Activated CD4-positive, alpha-beta T cell treated with anti-CD3 and anti-CD28 coated beads, Interleukin-2, Interleukin-6, amounts not matched to agents 100 ng/mL and 50 ng/mL, durations not matched to agents 16 hours and 8 hours (primary cell): ENCODE measurements around the gene NEK1.

Experiments
- DNase-seq: peaks from one replicate; pipeline ENCODE4 v3.0.0-alpha.2; 2020

Gene NEK1

GRCh38 chr4:169414913-169415312 is 197.5 kb downstream of the NEK1 start:
- DNase-seq, result no peak

DNA sequence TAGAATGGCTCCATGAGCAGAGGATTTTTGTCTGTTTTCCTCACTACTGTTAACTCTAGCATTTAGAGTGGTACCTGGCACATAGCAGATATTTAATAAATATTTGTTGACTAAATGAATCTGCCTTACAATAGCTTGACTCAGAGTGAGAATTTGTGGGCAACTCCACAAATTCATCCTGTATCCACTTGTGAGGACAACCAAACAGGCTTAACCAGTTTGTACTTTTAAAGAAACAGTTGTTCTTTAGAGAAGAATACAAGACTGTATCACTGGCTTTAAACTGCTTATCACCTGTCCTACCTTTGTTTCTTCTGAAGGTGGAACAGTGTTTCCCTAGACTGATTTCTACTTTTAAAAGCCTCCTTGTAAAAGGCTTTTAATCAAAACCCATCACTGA is 200.3 kb downstream of the NEK1 start:
- DNase-seq, result peak; percentile 27

DNA sequence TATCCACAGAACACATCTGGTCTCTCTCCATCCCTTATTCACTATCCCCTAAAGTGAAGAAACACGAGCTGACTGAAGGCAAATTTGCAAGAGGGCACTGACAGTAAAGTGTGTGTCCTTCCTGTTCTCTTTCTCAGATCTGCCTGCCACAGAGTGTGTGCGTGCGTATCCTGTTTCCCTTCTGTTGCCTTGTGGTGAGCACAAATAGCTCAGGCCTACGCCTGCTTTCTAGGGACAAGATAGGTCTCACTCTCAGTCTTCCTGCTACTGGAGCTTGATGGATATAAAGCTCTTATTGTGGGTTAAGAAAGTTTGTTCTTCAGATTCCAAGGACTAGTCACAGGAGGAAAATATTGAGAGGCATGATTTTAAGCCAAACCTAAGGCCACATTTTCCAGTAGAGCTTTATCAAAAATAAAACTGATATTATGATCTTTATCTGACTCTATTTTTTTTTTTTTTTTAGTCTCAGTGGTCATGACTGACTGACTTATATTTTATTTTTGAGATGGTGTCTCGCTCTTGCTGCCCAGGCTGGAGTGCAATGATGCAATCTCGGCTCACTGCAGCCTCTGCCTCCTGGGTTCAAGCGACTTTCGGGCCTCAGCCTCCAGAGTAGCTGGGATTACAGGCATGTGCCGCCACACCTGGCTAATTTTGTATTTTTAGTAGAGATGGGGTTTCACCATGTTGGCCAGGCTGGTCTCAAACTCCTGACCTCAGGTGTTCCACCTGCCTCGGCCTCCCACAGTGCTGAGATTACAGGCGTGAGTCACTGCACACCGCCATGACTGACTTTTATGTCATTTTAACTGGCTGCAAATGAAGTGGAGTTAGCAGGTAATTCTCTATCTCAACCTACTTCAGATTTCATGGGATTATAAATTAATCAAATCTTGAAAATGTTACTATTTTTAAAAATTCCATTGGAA is 201.3 kb downstream of the NEK1 start:
- DNase-seq, result peak; percentile 83

DNA sequence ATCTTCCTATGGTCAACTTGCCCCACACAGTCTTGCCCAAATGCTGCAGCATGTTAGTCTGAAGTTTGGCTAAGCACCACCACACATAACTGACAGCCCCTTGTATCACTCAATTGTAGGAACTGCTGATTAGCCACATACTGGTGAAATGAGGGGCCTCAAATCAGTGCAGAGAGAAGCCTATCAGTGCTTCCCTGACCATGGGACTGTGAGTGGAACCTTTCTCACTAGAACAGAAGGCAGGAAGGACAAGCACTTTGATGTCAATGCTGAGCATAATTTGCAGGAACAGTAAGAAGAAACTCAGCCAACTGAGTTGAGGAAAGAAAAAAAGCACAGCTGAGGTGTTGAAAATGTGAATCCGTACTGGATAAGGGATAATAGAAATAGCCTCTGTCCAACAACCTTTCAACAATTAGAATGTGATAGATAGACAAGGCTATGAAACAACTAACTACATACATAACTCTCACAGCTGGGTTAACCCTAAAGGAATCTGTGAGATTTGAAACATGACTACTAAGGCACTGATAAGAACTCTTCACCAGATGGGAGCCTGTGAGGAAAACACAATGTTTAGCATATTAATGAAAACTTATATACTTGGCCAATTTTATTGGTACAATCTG is 205.1 kb downstream of the NEK1 start:
- no peak for DNase-seq

- DNase-seq, result no peak
Measured at GRCh38 chr4:169404960-169405359, 207.4 kb downstream of the NEK1 start.

DNA sequence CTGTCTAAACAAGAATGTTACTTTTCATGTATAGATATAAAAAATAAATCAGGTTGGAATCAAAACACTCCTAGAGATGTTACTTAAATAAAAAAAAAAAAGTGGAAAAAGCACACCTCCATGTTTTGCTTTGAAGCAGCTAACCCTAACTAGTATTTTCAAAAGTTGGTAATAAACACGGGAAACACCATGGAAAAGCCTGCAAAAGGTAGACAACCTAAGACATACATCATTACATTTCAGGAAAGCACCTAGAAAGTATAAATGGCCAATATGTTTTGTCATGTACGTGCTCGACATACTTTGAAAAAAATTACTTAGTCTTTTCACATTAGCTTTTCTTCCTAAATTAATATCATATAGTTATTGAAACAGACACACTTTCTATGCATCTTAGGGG is 211.6 kb downstream of the NEK1 start:
- DNase-seq, result no peak

- no peak for DNase-seq
Measured at GRCh38 chr4:169399976-169400767, 212.2 kb downstream of the NEK1 start.

GRCh38 chr4:169398316-169398715 is 214.1 kb downstream of the NEK1 start:
- DNase-seq, result no peak

DNA sequence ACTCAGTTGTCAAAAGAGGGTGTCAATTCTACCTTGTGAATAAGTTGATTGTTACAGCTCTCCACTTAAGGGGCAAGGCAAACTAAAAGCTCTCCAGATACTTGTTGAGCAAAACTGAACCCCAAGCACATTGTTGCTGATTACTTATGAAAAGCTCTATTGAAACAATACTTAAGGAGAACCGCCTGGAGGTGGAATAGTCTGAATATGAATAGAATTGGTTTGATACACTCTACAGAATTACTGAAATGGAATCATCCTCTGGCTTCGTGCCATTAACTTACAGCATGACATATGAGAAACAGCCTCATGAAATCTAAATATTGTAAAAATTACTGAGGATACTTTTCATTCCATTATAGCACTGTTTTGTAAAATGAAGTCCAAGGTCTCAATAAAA is 214.6 kb downstream of the NEK1 start:
- no peak for DNase-seq

DNA sequence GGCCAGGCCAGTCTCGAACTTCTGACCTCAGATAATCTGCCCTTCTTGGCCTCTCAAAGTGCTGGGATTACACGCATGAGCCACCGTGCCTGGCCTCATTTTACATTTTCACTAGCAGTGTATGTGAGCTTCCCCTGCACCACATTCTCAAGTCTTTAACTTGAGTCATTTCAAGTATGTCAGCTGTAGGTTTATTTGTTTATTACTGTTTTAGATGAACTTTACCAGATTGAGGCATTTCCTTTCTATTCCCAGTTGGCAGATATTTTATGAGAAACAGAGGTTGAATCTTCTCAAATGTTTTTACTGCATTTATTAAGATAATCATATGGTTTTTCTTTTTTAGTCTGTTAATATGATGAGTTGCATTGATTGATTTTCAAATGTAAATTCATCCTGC is 227.0 kb downstream of the NEK1 start:
- no peak for DNase-seq

GRCh38 chr4:169384779-169385178 is 227.6 kb downstream of the NEK1 start:
- DNase-seq, result no peak

GRCh38 chr4:169383724-169384123 is 228.7 kb downstream of the NEK1 start:
- DNase-seq, result no peak

DNA sequence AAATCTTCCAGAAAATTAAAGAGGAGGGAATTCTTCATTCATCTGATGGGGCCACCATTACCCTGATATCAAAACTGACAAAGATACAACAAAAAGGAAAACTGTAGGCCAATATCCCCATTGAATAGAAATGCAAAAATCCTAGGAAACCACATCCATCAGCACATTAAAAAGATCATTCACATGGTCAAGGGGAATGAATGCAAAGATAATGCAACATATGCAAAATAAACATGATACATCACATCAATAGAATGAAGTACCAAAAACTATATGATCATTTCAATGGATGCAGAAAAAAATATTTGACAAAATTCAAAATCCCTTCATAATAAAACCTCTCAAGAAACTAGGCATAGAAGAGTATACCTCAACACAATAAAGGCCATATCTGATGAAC is 232.7 kb downstream of the NEK1 start:
- DNase-seq, result no peak

GRCh38 chr4:169377367-169377766 is 235.0 kb downstream of the NEK1 start:
- no peak for DNase-seq

DNA sequence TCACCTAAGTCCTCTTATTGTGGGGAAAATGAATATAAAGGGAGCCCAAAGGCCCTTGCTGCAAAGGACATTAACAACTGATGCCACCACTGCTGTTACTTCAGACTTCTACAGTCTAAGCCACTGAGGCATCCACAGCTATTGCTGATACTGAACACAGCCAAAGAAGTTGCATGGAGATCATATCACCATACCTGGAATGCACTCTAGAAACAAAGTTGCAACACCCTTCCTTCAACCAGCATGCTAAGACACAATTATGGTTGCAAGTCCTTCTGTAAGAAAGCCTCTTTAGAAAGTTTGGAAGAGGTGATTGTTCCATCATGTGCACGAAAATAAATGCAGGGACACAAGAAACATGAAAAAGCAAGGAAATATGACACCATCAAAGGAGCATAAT is 236.0 kb downstream of the NEK1 start:
- DNase-seq, result no peak

- no peak for DNase-seq
Measured at GRCh38 chr4:169372791-169373190, 239.6 kb downstream of the NEK1 start.

DNA sequence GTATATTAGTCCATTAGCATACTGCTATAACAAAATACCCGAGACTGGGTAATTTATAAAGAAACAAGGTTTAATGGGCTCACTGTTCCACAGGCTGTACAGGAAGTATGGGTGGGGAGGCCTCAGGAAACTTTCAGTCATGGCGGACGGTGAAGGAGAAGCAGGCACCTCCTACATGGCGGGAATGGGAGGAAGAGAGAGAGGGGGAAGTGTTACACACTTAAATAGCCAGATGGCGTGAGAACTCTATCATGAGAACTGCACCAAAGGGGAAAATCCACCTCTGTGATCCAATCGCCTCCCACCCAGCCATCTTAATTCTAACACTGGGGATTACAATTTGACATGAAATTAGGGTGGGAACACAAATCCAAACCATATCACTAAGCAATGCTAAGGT is 242.7 kb downstream of the NEK1 start:
- DNase-seq, result no peak

GRCh38 chr4:169367826-169368225 is 244.6 kb downstream of the NEK1 start:
- no peak for DNase-seq

DNA sequence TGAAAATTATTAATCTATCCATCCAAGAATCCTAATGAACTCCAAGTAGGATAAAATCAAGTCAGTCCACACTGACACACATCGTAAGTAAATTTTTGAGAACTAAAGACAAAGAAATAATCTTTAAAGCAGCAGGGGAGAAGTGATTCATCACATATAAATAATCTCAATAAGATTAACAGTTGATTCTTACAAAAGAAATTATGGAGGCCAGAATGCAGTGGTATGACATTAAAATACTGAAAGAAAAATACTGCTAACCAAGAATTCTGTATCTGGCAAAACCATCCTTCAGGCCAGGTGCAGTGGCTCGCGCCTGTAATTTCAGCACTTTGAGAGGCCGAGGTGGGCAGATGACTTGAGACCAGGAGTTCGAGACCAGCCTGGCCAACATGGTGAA is 245.6 kb downstream of the NEK1 start:
- DNase-seq, result no peak

- no peak for DNase-seq
Measured at GRCh38 chr4:169362607-169363006, 249.8 kb downstream of the NEK1 start.

DNA sequence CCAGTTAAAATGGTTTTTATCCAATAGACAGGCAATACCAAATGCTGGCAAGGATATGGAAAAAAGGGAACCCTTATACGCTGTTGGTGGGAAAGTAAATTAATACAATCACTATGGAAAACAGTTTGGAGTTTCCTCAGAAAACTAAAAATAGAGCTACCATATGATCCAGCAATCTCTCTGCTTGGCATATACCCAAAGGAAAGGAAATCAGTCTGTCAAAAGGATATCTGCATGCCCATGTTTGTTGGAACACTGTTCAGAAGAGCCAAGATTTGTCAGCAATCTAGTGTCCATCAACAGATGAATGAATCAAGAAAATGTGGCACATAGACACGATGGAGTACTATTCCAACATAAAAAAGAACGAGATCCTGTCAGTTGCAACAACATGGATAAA is 250.6 kb downstream of the NEK1 start:
- no peak for DNase-seq

DNA sequence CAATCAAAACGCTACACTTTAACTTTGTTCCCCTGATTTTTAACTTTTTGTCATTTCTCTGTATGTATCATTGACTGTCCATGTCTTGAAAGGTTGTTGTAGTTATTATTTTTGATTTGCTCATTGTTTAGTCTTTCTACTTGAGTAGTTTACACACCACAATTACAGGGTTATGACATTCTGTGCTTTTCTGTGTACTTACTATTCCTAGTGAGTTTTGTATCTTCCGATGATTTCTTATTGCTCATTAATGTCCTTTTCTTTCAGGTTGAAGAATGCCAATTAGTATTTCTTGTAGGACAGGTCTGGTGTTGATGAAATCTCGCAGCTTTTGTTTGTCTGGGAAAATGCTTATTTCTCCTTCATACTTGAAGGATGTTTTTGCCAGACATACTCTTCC is 252.4 kb downstream of the NEK1 start:
- no peak for DNase-seq

DNA sequence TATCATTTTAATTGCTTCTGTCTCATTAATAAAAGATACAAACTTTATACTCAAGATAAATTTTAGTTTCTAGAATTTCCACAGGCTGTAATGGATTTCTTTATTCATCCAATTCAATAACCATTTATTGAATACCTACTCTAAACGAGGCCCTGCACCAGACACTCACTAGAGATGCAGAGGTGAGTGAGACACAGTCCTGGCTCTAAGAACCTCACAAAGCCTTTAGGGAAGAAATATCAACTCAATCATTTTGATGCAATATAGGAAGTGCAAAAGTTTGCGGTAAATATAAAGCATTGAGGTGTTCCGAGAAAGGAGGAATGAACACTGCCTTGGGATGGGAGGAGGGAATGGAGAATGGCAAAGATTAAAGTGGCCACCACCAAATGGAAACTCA is 260.0 kb downstream of the NEK1 start:
- no peak for DNase-seq

DNA sequence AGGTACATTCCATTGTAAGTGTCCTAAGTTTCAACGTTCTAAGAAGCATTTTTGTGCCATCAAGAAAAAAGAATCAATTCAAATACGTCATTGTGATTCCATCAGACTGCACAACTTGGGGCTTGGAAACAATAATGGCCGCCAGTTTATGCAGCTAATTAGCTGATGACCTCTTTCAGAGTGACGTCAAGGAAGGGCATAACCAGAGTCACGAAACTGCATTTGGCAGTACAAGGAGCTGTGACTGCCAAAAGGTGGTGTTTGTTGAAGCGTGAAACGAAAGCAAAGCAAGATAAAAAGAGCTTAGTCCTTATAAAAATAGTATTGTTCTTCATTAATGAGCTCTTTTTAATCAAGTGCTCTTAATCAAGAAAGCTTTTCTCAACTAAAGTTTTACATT is 260.5 kb downstream of the NEK1 start:
- no peak for DNase-seq
